Neural cell (in vitro differentiated cells): ENCODE results near the gene PRKAG2.

Experiments used
- EZH2 ChIP-seq: fragments of 200-600, 300-800 bp; shearing (Covaris generic), sonication (generic); IDR thresholded peaks from 2 replicates; pipeline ENCODE4 v1.6.1; 2014; ENCODE audit warnings: antibody characterized with exemption, low read length, borderline replicate concordance, mild to moderate bottlenecking; ENCODE audit not compliant: insufficient read depth, poor library complexity, severe bottlenecking
- TF ChIP-seq, protein P1 (sequence below): fragments of 450-650 bp; IDR thresholded peaks from 2 replicates; pipeline ENCODE4 v1.5.1; 2014; ENCODE audit warnings: antibody characterized with exemption, mild to moderate bottlenecking, moderate library complexity; ENCODE audit not compliant: poor library complexity, severe bottlenecking

GRCh38 chr7:151551820-151552219 lies 325.1 kb downstream of the PRKAG2 start:
- TF ChIP-seq, protein P1, sequence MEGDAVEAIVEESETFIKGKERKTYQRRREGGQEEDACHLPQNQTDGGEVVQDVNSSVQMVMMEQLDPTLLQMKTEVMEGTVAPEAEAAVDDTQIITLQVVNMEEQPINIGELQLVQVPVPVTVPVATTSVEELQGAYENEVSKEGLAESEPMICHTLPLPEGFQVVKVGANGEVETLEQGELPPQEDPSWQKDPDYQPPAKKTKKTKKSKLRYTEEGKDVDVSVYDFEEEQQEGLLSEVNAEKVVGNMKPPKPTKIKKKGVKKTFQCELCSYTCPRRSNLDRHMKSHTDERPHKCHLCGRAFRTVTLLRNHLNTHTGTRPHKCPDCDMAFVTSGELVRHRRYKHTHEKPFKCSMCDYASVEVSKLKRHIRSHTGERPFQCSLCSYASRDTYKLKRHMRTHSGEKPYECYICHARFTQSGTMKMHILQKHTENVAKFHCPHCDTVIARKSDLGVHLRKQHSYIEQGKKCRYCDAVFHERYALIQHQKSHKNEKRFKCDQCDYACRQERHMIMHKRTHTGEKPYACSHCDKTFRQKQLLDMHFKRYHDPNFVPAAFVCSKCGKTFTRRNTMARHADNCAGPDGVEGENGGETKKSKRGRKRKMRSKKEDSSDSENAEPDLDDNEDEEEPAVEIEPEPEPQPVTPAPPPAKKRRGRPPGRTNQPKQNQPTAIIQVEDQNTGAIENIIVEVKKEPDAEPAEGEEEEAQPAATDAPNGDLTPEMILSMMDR, result no peak
- TF ChIP-seq EZH2, result no peak
